AG09319 (cell line): ENCODE results near the gene CCDC201.
"Not testable (repeated sequence)": the region's sequence is repeated elsewhere in the genome, so short reads cannot be mapped to it uniquely, and the experiment has no call there.

Source experiments
- DNase-seq: peaks from one replicate; pipeline ENCODE4 v3.0.0-alpha.2; 2010; ENCODE audit warnings: low read depth; ENCODE audit errors: extremely low read depth
- TF ChIP-seq, protein P1 (sequence below): IDR thresholded peaks from 2 replicates; pipeline ENCODE4 v1.5.1; 2011; ENCODE audit warnings: low read depth, mild to moderate bottlenecking, inconsistent platforms, low read length, moderate library complexity

CCDC201 gene

GRCh38 chr7:45826550-45826949 is 46.3 kb downstream of the CCDC201 start:
- not testable (repeated sequence) for DNase-seq

DNA sequence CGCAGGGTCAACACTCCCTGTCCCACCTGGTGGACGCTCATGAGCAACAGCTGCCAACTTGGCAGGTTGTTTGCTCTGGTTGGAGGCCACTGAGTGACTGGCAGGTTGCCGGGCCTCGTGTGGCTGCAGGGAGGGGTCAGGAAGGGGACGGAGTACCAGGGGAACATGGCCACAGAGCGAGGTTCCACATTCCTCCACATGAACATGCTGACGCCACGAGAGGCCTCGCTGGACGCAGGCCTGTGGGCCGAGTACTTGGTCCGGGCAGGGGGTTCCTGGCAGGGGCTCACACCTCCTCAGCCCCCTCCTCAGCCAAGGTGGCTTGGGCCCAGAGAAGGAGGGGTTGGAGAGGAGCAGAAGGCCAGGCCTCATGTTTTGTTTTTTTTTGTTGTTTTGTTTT is 54.1 kb downstream of the CCDC201 start:
- DNase-seq, result not testable (repeated sequence)

- not testable (repeated sequence) for DNase-seq
Measured at GRCh38 chr7:45817913-45818312, 55.0 kb downstream of the CCDC201 start.

DNA sequence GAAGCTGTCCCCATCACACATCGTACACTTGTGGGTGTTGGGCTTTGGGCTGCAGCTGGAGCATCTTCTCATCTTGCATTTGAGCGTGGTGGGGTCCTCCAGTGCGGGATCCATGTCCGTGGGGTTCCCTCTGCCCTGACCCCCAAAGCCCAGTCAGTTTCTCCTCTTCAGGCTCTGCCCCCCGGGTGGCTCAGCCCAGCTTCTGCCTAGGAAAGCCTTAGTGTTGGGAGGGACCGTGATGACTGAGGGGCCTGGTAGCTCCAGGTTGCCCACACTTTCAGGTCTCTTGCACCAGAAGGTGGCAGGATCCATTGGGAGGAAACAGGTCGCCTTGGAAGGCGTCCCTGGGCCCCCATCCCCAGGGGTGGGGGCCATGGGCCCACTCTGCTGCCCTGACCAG is 55.9 kb downstream of the CCDC201 start:
- not testable (repeated sequence) for DNase-seq

DNA sequence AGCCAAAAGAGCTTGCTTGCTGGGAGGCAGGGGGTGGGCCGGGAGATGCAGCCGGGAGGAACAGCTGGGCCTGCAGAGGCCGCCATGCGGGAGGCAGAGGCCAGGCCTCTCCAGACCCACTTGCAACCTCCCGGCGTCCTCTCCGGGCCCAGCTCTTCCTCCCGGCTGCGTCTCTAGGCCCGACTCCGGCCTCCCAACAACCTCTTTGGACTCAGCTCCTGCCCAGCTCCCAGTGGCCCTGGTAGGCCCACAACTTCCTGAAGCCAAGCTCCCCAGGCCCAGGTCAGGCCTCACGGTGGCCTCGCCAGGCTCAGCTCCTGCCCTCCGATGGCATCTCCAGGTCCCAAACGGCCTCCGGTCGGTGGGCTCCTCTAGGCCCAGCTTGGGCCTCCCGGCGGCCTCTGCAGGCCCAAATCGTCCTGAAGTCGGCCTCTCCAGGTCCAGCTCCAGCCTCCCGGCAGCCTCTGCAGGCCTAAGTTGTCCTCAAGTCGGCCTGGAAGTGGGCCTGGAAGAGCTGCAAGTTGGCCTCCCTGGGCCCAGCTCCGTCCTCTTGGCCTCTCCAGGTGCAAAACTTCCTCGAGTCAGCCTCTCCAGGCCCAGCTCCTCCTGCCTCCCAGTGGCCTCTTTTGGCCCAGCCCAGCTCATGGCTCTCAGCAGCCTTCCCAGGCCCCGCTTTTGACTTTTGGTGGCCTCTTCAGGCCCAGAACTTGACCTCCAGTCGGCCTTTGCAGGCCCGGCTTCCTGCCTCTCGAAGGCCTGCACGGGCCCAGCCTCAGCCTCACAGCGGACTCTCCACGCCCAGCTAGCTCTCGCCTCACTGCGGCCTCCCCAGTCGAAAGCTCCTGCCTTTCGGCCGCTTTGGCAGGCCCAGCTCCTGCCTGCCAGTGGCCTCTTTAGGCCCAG is 58.4 kb downstream of the CCDC201 start:
- not testable (repeated sequence) for DNase-seq

DNA sequence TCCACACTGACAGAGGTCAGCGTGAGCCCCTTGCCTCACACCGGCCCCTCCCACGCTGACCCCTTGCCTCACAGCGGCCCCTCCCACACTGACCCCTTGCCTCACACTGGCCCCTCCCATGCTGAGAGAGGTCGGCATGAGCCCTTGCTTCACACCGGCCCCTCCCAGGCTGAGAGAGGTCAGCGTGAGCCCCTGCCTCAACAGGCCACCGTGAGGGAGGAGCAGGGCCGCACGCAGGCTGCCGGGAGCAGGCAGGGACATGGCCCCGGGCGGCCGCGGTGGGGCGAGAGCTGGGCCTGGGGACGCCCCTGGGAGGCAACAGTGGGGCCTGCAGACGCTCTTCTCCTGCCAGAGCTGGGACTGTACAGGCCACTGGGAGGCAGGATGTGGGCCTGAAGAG is 59.1 kb downstream of the CCDC201 start:
- DNase-seq, result not testable (repeated sequence)

DNA sequence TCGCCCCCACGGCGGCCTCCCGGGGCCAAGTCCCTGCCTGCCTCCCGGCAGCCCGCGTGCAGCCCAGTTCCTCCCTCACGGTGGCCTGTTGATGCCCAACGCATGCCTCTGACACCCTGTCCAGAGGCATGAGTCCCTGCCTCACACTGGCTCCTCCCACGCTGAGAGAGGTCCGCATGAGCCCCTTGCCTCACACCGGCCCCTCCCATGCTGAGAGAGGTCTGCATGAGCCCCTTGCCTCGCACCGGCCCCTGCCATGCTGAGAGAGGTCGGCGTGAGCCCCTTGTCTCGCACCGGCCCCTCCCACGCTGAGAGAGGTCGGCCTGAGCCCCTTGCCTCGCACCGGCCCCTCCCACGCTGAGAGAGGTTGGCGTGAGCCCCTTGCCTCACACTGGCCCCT is 59.9 kb downstream of the CCDC201 start:
- TF ChIP-seq, protein P1, sequence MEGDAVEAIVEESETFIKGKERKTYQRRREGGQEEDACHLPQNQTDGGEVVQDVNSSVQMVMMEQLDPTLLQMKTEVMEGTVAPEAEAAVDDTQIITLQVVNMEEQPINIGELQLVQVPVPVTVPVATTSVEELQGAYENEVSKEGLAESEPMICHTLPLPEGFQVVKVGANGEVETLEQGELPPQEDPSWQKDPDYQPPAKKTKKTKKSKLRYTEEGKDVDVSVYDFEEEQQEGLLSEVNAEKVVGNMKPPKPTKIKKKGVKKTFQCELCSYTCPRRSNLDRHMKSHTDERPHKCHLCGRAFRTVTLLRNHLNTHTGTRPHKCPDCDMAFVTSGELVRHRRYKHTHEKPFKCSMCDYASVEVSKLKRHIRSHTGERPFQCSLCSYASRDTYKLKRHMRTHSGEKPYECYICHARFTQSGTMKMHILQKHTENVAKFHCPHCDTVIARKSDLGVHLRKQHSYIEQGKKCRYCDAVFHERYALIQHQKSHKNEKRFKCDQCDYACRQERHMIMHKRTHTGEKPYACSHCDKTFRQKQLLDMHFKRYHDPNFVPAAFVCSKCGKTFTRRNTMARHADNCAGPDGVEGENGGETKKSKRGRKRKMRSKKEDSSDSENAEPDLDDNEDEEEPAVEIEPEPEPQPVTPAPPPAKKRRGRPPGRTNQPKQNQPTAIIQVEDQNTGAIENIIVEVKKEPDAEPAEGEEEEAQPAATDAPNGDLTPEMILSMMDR, result no peak
- no peak for DNase-seq

GRCh38 chr7:45811652-45812234 is 61.1 kb downstream of the CCDC201 start:
- not testable (repeated sequence) for DNase-seq

DNA sequence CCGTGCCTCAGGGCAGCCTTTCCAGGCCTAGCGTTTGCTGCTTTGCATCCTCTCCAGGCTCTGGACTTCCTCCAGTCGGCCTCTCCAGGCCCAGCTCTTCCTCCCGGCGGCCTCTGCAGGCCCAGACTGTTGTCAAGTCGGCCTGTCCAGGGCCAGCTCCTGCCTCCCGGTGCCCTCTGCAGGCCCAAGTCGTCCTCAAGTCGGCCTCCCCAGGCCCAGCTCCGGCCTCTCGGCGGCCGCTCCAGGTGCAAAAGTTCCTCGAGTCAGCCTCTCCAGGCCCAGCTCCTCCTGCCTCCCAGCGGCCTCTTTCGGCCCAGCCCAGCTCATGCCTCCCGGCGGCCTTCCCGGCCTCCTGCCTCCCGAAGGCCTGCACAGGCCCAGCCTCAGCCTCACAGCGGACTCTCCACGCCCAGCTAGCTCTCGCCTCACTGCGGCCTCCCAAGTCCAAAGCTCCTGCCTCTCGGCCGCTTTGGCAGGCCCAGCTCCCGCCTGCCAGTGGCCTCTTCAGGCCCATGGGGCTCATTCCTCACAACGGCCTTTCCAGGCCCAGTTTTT is 62.4 kb downstream of the CCDC201 start:
- DNase-seq, result not testable (repeated sequence)
